Gastrocnemius medialis (tissue), 4 donors: ENCODE data around the gene RPS27L. TPM values are rescaled to one million over a fixed set of nuclear protein-coding genes. Genes with fewer than 3 reads are reported as not detected.

Source experiments
- ATAC-seq, 2 donors: fragments of 150-250 bp; one replicate each; pipeline ENCODE4 v1.9.1; 2016
- DNase-seq, 2 donors: peaks; one replicate each; pipeline ENCODE4 v3.0.0-alpha.2; 2019
- H3K27ac ChIP-seq, 4 donors: fragments of 200-600 bp; sonication (generic); 1 replicate in 1 of 4; 2 replicates in 3 of 4; pipeline ENCODE4 v1.5.1; 2016 to 2018; ENCODE audit warnings: mild to moderate bottlenecking in 2 of 4, moderate library complexity in 1 of 4
- H3K27me3 ChIP-seq, 3 donors: fragments of 200-600 bp; sonication (generic) in 2 of 3; 1 replicate in 1 of 3; 2 replicates in 2 of 3; pipeline versions ENCODE4 v1.5.1 to v1.6.0; 2016 to 2019; ENCODE audit warnings: mild to moderate bottlenecking in 1 of 3, moderate library complexity in 1 of 3
- H3K36me3 ChIP-seq, 2 donors: fragments of 200-600 bp; sonication (generic) in 1 of 2; one replicate each; pipeline ENCODE4 v1.5.1; 2017 to 2018
- H3K4me1 ChIP-seq, 2 donors: fragments of 200-600 bp; sonication (generic) in 1 of 2; one replicate each; pipeline ENCODE4 v1.5.1; 2016 to 2017; ENCODE audit warnings: mild to moderate bottlenecking in 2 of 2
- H3K4me3 ChIP-seq, 4 donors: fragments of 200-600 bp; sonication (generic) in 3 of 4; 1 replicate in 1 of 4; 2 replicates in 3 of 4; pipeline ENCODE4 v1.5.1; 2016 to 2019; ENCODE audit warnings: mild to moderate bottlenecking in 2 of 4
- H3K9me3 ChIP-seq, 3 donors: fragments of 200-600 bp; sonication (generic) in 2 of 3; 1 replicate in 1 of 3; 2 replicates in 2 of 3; pipeline ENCODE4 v1.5.1; 2016 to 2019
- CTCF ChIP-seq, 5 experiments: fragments of 450-650 bp in 3 of 5; fragments of 200-600 bp in 2 of 5; sonication (generic) in 2 of 5; IDR thresholded peaks in 4 of 5; conservative IDR thresholded peaks in 1 of 5; 1 replicate in 4 of 5; 2 replicates in 1 of 5; pipeline ENCODE4 v1.5.1; 2016 to 2019; ENCODE audit warnings: antibody characterized with exemption in 5 of 5, mild to moderate bottlenecking in 3 of 5, moderate library complexity in 3 of 5
- POLR2A ChIP-seq, 2 donors: fragments of 450-650 bp; IDR thresholded peaks; one replicate each; pipeline ENCODE4 v1.6.1; 2017; ENCODE audit warnings: antibody characterized with exemption in 2 of 2, mild to moderate bottlenecking in 2 of 2, moderate library complexity in 2 of 2
- in situ Hi-C, 4 donors: fragments of 200-750 bp; cut with MboI; loops; one replicate each; pipeline versions ENCODE4 v1.15.0 to v1.8.0; 2017; ENCODE audit warnings: low sequenced_read_pairs in 4 of 4
- intact Hi-C: fragments of 100-400 bp; cut with DNase I; formaldehyde crosslinking; loops from one replicate; pipeline ENCODE4 v1.15.1; 2023; ENCODE audit warnings: low total_unique reads
- total RNA-seq, 4 donors: library from RNA; depleted of rRNA; stranded (reverse); fragments of >200 nt; gene quantifications; one replicate each; pipeline versions ENCODE4 v1.1.0 to v1.2.3, GENCODE V29; 2016

Gene RPS27L
- total RNA-seq, 4 donors from 2014 or later: 53.0 to 145 (median 78.0) TPM

DNA sequence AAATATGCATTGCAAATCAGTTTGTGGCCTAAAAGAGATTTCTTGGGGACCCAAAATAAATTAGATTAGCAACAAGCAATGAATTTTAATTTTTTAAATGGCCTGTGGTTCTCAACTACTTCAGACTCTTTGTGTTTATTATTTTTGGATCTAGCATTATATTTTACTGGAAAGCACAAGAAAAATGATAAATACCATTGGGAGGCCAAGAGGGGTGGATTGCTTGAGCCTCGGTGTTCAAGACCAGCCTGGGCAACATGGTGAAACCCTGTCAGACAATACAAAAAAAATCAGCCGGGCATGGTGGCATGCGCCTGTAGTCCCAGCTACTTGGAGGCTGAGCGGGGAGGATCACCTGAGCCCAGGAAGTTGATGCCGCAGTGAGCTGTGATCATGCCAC lies 22.0 kb downstream of the RPS27L start:
- TF ChIP-seq CTCF (IDR thresholded peaks at IDR 0.05 in 4 of 5, conservative IDR thresholded peaks at IDR 0.05 in 1 of 5): no peak
- no peak for TF ChIP-seq POLR2A (IDR thresholded peaks at IDR 0.05)
- Histone ChIP-seq H3K4me3 (no peak overlapping the region), H3K36me3 (peaks cover 0 to 13% of the 10 kb centered on the region in 2 donors), H3K27me3 (no peaks in the 10 kb centered on the region), H3K4me1 (no peaks in the 10 kb centered on the region), H3K27ac (no peak overlapping the region), H3K9me3 (no peaks in the 10 kb centered on the region)
- intact Hi-C loops: no loop called here
- no peak for DNase-seq
- ATAC-seq: no peak
- in situ Hi-C loops: no loop called here

- no peaks in the 10 kb centered on the region for H3K4me1 ChIP-seq
- H3K36me3 ChIP-seq: peaks cover 0 to 21% of the 10 kb centered on the region in 2 donors
- no peaks in the 10 kb centered on the region for H3K27me3 ChIP-seq
- no peak overlapping the region for H3K4me3 ChIP-seq
- ATAC-seq: no peak
- no peak for DNase-seq
- intact Hi-C loops: no loop called here
- no peak overlapping the region for H3K27ac ChIP-seq
- in situ Hi-C loops: no loop called here
- TF ChIP-seq POLR2A (IDR thresholded peaks at IDR 0.05): no peak
- TF ChIP-seq CTCF (IDR thresholded peaks at IDR 0.05 in 4 of 5, conservative IDR thresholded peaks at IDR 0.05 in 1 of 5): no peak
- no peaks in the 10 kb centered on the region for H3K9me3 ChIP-seq
Observed at GRCh38 chr15:63134245-63134985, 22.9 kb downstream of the RPS27L start.

DNA sequence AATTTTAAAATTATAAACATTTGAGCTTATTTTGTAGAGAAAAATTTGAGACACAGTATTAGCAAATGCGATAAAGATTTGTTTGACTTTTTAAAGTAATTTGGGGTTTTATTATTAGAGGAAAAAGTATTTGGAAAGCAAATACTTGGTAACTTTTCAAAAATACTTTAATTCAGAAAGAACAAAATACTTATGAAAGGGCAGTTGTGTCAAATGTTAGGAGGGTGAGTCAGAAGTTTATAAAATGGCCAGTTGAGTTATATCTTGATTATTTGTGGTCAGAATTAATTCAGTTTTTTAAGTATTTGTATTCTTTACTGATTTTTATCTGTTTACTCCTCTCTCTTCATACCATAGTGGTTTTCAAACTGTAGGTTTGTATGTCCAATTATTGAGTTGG lies 23.5 kb downstream of the RPS27L start:
- H3K4me1 ChIP-seq: no peaks in the 10 kb centered on the region
- no peak for ATAC-seq
- H3K27me3 ChIP-seq: no peaks in the 10 kb centered on the region
- no peak overlapping the region for H3K4me3 ChIP-seq
- no peak overlapping the region for H3K27ac ChIP-seq
- TF ChIP-seq POLR2A (IDR thresholded peaks at IDR 0.05) (no peak), CTCF (IDR thresholded peaks at IDR 0.05 in 4 of 5, conservative IDR thresholded peaks at IDR 0.05 in 1 of 5) (no peak)
- peaks cover 0 to 28% of the 10 kb centered on the region in 2 donors for H3K36me3 ChIP-seq
- no peak for DNase-seq
- in situ Hi-C loops: no loop called here
- H3K9me3 ChIP-seq: no peaks in the 10 kb centered on the region
- intact Hi-C loops: no loop called here

- Histone ChIP-seq H3K4me3 (no peak overlapping the region), H3K4me1 (peaks cover 4 to 7% of the 10 kb centered on the region in 2 donors), H3K36me3 (peaks cover 0 to 55% of the 10 kb centered on the region in 2 donors), H3K9me3 (no peaks in the 10 kb centered on the region), H3K27me3 (no peaks in the 10 kb centered on the region), H3K27ac (no peak overlapping the region)
- TF ChIP-seq CTCF (IDR thresholded peaks at IDR 0.05 in 4 of 5, conservative IDR thresholded peaks at IDR 0.05 in 1 of 5) (no peak), POLR2A (IDR thresholded peaks at IDR 0.05) (no peak)
- DNase-seq (no peak), ATAC-seq (no peak)
- in situ Hi-C loops (no loop called here), intact Hi-C loops (loop anchor here (10.0 kb wide), 1 partner anchor 278 kb away; no protein-coding TSS in a partner anchor)
Observed at GRCh38 chr15:63126726-63127125, 30.6 kb downstream of the RPS27L start.
